ENCODE data around the gene DMD. TPM values are rescaled to one million over a fixed set of nuclear protein-coding genes. Genes with fewer than 3 reads are reported as not detected.

Gene DMD
- total and polyA plus RNA-seq, 2 experiments from 2014 or later, result 1.5 to 2.0 TPM

DNA sequence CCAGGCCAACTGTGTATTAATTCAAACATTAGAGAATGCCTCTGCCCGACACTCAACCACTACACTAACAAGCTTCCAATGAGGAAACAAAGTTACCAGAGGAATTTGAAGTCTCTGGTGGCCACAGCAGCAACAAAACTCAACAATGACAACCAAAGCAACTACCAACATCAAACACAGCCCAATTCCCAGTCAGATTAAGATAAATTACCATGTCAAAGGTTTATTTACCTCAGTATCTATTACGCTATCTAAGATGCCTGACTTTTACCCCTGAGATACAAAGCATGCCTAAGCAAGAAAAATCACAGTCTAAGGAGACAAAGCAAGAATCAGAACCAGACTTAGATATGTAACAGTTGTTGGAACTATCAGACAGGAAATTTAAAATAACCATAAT, 1909.4 kb downstream of the DMD start:
- Histone ChIP-seq H3K79me2 (ENCODE audit: insufficient read depth) (no peaks in the 10 kb centered on the region), H3K27me3 (replicated peaks; ENCODE audit: insufficient read depth) (no peaks in the 10 kb centered on the region), H4K20me1 (ENCODE audit: insufficient read depth) (no peaks in the 10 kb centered on the region), H3K4me1 (ENCODE audit: insufficient read depth) (no peaks in the 10 kb centered on the region), H2AFZ (no peak overlapping the region), H3K9ac (no peak overlapping the region), H3K9me2 (ENCODE audit: insufficient read depth) (no peaks in the 10 kb centered on the region), H3K4me3 (no peak overlapping the region), H3F3A (ENCODE audit: insufficient read depth) (no peaks in the 10 kb centered on the region), H3K36me3 (ENCODE audit: low read depth) (no peaks in the 10 kb centered on the region), H3K9me3 (ENCODE audit: low read depth) (no peaks in the 10 kb centered on the region), H3K27ac (no peak overlapping the region), H3K4me2 (ENCODE audit: unreplicated experiment) (no peak overlapping the region)
- DNase-seq, result no peak
- 52 to 70% methylated on average over 2 of the region's 2 CpGs for WGBS, 2 experiments (ENCODE audit: low coverage in 1 of 2, low lambda C conversion rate in 2 of 2, missing lambda C conversion rate in 2 of 2)
- in situ Hi-C loops (cut with MboI), result no loop called here
- no peak for TF ChIP-seq EZH2phosphoT487 (IDR thresholded peaks at IDR 0.05; ENCODE audit: insufficient read depth, low read depth)
- TF ChIP-seq EZH2 (IDR thresholded peaks at IDR 0.05; ENCODE audit: insufficient read depth, poor library complexity, severe bottlenecking), result no peak

DNA sequence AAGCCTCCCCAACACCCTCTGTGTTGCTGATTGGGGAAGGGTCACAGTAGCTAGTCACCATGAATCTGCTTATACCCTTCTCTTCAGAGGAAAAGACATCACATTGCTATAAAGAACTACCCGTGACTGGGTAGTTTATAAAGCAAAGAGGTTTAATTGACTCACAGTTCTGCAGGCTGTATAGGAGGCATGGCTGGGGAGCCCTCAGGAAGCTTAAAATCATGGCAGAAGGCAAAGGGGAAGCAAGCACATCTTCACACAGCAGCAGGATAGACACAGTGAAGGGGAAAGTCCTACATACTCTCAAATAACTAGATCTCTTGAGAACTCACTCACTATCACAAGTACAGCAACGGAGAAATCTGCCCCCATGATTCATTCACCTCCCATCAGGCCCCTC, 1910.1 kb downstream of the DMD start:
- no peak overlapping the region for H3K4me2 ChIP-seq (ENCODE audit: unreplicated experiment)
- no peaks in the 10 kb centered on the region for H4K20me1 ChIP-seq (ENCODE audit: insufficient read depth)
- H3K79me2 ChIP-seq (ENCODE audit: insufficient read depth), result no peaks in the 10 kb centered on the region
- H3K27me3 ChIP-seq (replicated peaks; ENCODE audit: insufficient read depth), result no peaks in the 10 kb centered on the region
- H3K36me3 ChIP-seq (ENCODE audit: low read depth), result no peaks in the 10 kb centered on the region
- no peaks in the 10 kb centered on the region for H3K4me1 ChIP-seq (ENCODE audit: insufficient read depth)
- no peak overlapping the region for H3K9ac ChIP-seq
- TF ChIP-seq EZH2 (IDR thresholded peaks at IDR 0.05; ENCODE audit: insufficient read depth, poor library complexity, severe bottlenecking), result no peak
- no peak for TF ChIP-seq EZH2phosphoT487 (IDR thresholded peaks at IDR 0.05; ENCODE audit: insufficient read depth, low read depth)
- in situ Hi-C loops (cut with MboI), result no loop called here
- H2AFZ ChIP-seq, result no peak overlapping the region
- no peak overlapping the region for H3K27ac ChIP-seq
- no peaks in the 10 kb centered on the region for H3K9me2 ChIP-seq (ENCODE audit: insufficient read depth)
- no peak for DNase-seq
- H3K9me3 ChIP-seq (ENCODE audit: low read depth), result no peaks in the 10 kb centered on the region
- no peak overlapping the region for H3K4me3 ChIP-seq
- no peaks in the 10 kb centered on the region for H3F3A ChIP-seq (ENCODE audit: insufficient read depth)
- whole genome bisulfite sequencing, 2 experiments (ENCODE audit: low coverage in 1 of 2, low lambda C conversion rate in 2 of 2, missing lambda C conversion rate in 2 of 2), result 19 to 20% methylated on average over 2 of the region's 2 CpGs

DNA sequence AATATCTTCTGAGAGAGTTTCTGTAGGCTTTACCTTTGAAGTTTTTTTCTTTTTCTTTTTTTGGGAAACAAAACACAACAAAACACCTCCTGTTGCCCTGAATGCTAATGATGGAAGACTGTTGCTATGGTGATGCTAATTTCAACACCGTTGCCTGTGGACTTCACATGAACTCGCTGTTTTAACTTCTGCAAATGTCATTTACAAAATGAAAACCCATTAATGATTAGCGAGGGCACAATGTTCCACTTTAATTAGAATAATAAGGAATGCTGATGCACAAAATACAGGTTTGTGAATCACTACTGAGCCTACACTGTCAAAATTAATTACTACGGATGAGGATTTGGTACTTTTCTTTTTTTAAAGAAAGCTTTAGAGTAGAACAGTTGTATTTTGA, 1912.4 kb downstream of the DMD start:
- H3K9me2 ChIP-seq (ENCODE audit: insufficient read depth), result no peaks in the 10 kb centered on the region
- TF ChIP-seq EZH2 (IDR thresholded peaks at IDR 0.05; ENCODE audit: insufficient read depth, poor library complexity, severe bottlenecking) (no peak), EZH2phosphoT487 (IDR thresholded peaks at IDR 0.05; ENCODE audit: insufficient read depth, low read depth) (no peak)
- no peak overlapping the region for H2AFZ ChIP-seq
- no peaks in the 10 kb centered on the region for H3F3A ChIP-seq (ENCODE audit: insufficient read depth)
- H3K4me3 ChIP-seq, result no peak overlapping the region
- H4K20me1 ChIP-seq (ENCODE audit: insufficient read depth), result no peaks in the 10 kb centered on the region
- DNase-seq, result no peak
- H3K36me3 ChIP-seq (ENCODE audit: low read depth), result no peaks in the 10 kb centered on the region
- no peak overlapping the region for H3K9ac ChIP-seq
- in situ Hi-C loops (cut with MboI), result no loop called here
- 6 to 10% methylated on average over 4 of the region's 4 CpGs for WGBS, 2 experiments (ENCODE audit: low coverage in 1 of 2, low lambda C conversion rate in 2 of 2, missing lambda C conversion rate in 2 of 2)
- H3K4me1 ChIP-seq (ENCODE audit: insufficient read depth), result no peaks in the 10 kb centered on the region
- H3K4me2 ChIP-seq (ENCODE audit: unreplicated experiment), result no peak overlapping the region
- H3K9me3 ChIP-seq (ENCODE audit: low read depth), result no peaks in the 10 kb centered on the region
- no peaks in the 10 kb centered on the region for H3K27me3 ChIP-seq (replicated peaks; ENCODE audit: insufficient read depth)
- no peak overlapping the region for H3K27ac ChIP-seq
- no peaks in the 10 kb centered on the region for H3K79me2 ChIP-seq (ENCODE audit: insufficient read depth)

DNA sequence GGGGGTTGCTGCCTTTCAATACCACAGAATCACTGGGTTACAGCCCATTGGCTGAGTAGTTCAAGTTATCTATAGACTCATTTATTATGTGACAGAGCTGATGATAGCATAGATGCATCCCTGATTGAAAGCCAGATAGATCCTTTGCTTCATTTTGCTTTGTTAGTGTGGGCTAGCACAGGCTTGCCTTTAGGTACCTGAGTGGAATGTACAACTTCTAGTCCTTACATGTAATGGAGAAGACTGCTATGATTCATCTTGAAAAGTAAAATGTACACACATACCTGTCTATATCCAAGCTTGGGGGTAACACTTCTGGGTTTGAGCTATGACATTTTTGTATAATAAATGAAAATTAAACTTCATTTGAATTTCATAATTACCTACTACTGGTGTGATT, 1913.5 kb downstream of the DMD start:
- Histone ChIP-seq H3K79me2 (ENCODE audit: insufficient read depth) (no peaks in the 10 kb centered on the region), H3K9me2 (ENCODE audit: insufficient read depth) (no peaks in the 10 kb centered on the region), H2AFZ (no peak overlapping the region), H3K27ac (no peak overlapping the region), H3F3A (ENCODE audit: insufficient read depth) (no peaks in the 10 kb centered on the region), H3K36me3 (ENCODE audit: low read depth) (no peaks in the 10 kb centered on the region), H3K27me3 (replicated peaks; ENCODE audit: insufficient read depth) (no peaks in the 10 kb centered on the region), H3K4me3 (no peak overlapping the region), H3K4me1 (ENCODE audit: insufficient read depth) (no peaks in the 10 kb centered on the region), H4K20me1 (ENCODE audit: insufficient read depth) (no peaks in the 10 kb centered on the region), H3K9ac (no peak overlapping the region), H3K4me2 (ENCODE audit: unreplicated experiment) (no peak overlapping the region), H3K9me3 (ENCODE audit: low read depth) (no peaks in the 10 kb centered on the region)
- in situ Hi-C loops (cut with MboI), result no loop called here
- DNase-seq, result no peak
- TF ChIP-seq EZH2phosphoT487 (IDR thresholded peaks at IDR 0.05; ENCODE audit: insufficient read depth, low read depth) (no peak), EZH2 (IDR thresholded peaks at IDR 0.05; ENCODE audit: insufficient read depth, poor library complexity, severe bottlenecking) (no peak)

DNA sequence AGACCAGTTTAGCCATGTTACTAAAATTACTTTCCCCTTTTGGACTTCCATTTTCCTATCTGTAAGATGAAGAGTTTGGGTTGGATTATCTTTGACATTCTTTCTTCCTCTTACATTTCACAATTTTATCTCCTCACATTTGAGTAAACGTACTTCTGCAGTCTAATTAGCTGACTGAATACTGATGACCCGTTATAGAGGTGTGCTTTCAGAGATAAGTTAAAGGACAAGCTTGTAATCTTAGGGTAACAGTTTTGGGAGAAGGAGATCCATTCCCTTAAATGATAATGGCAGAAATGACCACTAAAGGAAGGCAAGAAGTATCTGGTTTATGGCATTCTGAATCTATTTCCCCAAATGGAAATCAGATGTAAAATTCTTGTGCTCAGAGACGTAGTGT, 1916.9 kb downstream of the DMD start:
- in situ Hi-C loops (cut with MboI), result no loop called here

More for the DNA sequence above, 1916.9 kb downstream of the DMD start:
- Histone ChIP-seq H3F3A (ENCODE audit: insufficient read depth) (no peaks in the 10 kb centered on the region), H3K9me3 (ENCODE audit: low read depth) (no peaks in the 10 kb centered on the region), H3K27ac (no peak overlapping the region), H3K27me3 (replicated peaks; ENCODE audit: insufficient read depth) (no peaks in the 10 kb centered on the region), H3K79me2 (ENCODE audit: insufficient read depth) (no peaks in the 10 kb centered on the region), H3K9me2 (ENCODE audit: insufficient read depth) (no peaks in the 10 kb centered on the region), H4K20me1 (ENCODE audit: insufficient read depth) (no peaks in the 10 kb centered on the region), H3K4me3 (no peak overlapping the region), H3K36me3 (ENCODE audit: low read depth) (no peaks in the 10 kb centered on the region), H2AFZ (no peak overlapping the region), H3K4me1 (ENCODE audit: insufficient read depth) (no peaks in the 10 kb centered on the region), H3K4me2 (ENCODE audit: unreplicated experiment) (no peak overlapping the region), H3K9ac (no peak overlapping the region)
- 31 to 40% methylated on average over 3 of the region's 3 CpGs for WGBS, 2 experiments (ENCODE audit: low coverage in 1 of 2, low lambda C conversion rate in 2 of 2, missing lambda C conversion rate in 2 of 2)
- no peak for DNase-seq
- no peak for TF ChIP-seq EZH2 (IDR thresholded peaks at IDR 0.05; ENCODE audit: insufficient read depth, poor library complexity, severe bottlenecking)
- no peak for TF ChIP-seq EZH2phosphoT487 (IDR thresholded peaks at IDR 0.05; ENCODE audit: insufficient read depth, low read depth)

Data from GM23248 (cell line).